Effector memory CD4-positive, alpha-beta T cell (primary cell): Measurements from ENCODE around the gene RNU6-9.
"Not testable (repeated sequence)": the region's sequence is repeated elsewhere in the genome, so short reads cannot be mapped to it uniquely, and the experiment has no call there.

Experiments used
- DNase-seq, 3 donors: peaks; one replicate each; pipeline ENCODE4 v3.0.0-alpha.2; 2020
- H3K27ac ChIP-seq: 2 replicates; pipeline ENCODE4 v1.7.0; 2013; ENCODE audit warnings: mild to moderate bottlenecking, low read length, moderate library complexity; ENCODE audit not compliant: insufficient read depth, poor library complexity, severe bottlenecking
- H3K27me3 ChIP-seq: replicated peaks from 2 replicates; pipeline ENCODE4 v1.7.0; 2013; ENCODE audit warnings: mild to moderate bottlenecking, low read length; ENCODE audit not compliant: insufficient read depth, control insufficient read depth, poor library complexity, severe bottlenecking
- H3K36me3 ChIP-seq: 2 replicates; pipeline ENCODE4 v1.7.0; 2013; ENCODE audit warnings: mild to moderate bottlenecking, low read length, moderate library complexity; ENCODE audit not compliant: control insufficient read depth, insufficient read depth
- H3K4me1 ChIP-seq: 2 replicates; pipeline ENCODE4 v1.7.0; 2013; ENCODE audit warnings: low read length, mild to moderate bottlenecking; ENCODE audit not compliant: control insufficient read depth, insufficient read depth, poor library complexity, severe bottlenecking
- H3K4me3 ChIP-seq: 2 replicates; pipeline ENCODE4 v1.7.0; 2013; ENCODE audit warnings: low read length, low read depth, mild to moderate bottlenecking; ENCODE audit not compliant: insufficient read depth, poor library complexity, severe bottlenecking
- H3K9me3 ChIP-seq: 2 replicates; pipeline ENCODE4 v1.7.0; 2013; ENCODE audit warnings: mild to moderate bottlenecking, low read length, moderate library complexity; ENCODE audit not compliant: control insufficient read depth

Gene RNU6-9

GRCh38 chr19:852136-853013 is 40.9 kb upstream of the RNU6-9 start, which contains the start of gene ELANE:
TSS of gene ELANE (plus strand) at chr19:852303. CDS start at chr19:852329, 26 bp downstream.
- Histone ChIP-seq H3K27me3 (peaks cover 30% of the 10 kb centered on the region), H3K4me3 (no peak within 1 kb of the TSS), H3K9me3 (no peaks in the 10 kb centered on the region), H3K36me3 (no peaks in the 10 kb centered on the region), H3K4me1 (no peaks in the 10 kb centered on the region), H3K27ac (no peak within 1 kb of the TSS)
- DNase-seq: no peak

GRCh38 chr19:853014-853585 is 40.2 kb upstream of the RNU6-9 start:
- Histone ChIP-seq H3K27ac (no peak overlapping the region), H3K27me3 (peaks cover 30% of the 10 kb centered on the region), H3K36me3 (no peaks in the 10 kb centered on the region), H3K9me3 (no peaks in the 10 kb centered on the region), H3K4me1 (no peaks in the 10 kb centered on the region), H3K4me3 (no peak overlapping the region)
- DNase-seq: no peak

- not testable (repeated sequence) for H3K9me3 ChIP-seq, H3K4me3 ChIP-seq, DNase-seq, H3K27ac ChIP-seq, H3K4me1 ChIP-seq, H3K36me3 ChIP-seq
- H3K27me3 ChIP-seq: peaks cover 24% of the 10 kb centered on the region
Measured at GRCh38 chr19:853614-854220, 39.6 kb upstream of the RNU6-9 start.

- no peak for DNase-seq
- Histone ChIP-seq H3K27me3 (peaks cover 24% of the 10 kb centered on the region), H3K4me3 (no peak overlapping the region), H3K36me3 (no peaks in the 10 kb centered on the region), H3K4me1 (no peaks in the 10 kb centered on the region), H3K27ac (no peak overlapping the region), H3K9me3 (no peaks in the 10 kb centered on the region)
Measured at GRCh38 chr19:854549-854948, 38.7 kb upstream of the RNU6-9 start.

GRCh38 chr19:855142-855541 is 38.1 kb upstream of the RNU6-9 start:
- no peak for DNase-seq
- Histone ChIP-seq H3K27me3 (peaks cover 19% of the 10 kb centered on the region), H3K36me3 (no peaks in the 10 kb centered on the region), H3K27ac (no peak overlapping the region), H3K4me3 (no peak overlapping the region), H3K9me3 (no peaks in the 10 kb centered on the region), H3K4me1 (no peaks in the 10 kb centered on the region)

- Histone ChIP-seq H3K4me3 (no peak overlapping the region), H3K36me3 (no peaks in the 10 kb centered on the region), H3K27me3 (peaks cover 15% of the 10 kb centered on the region), H3K27ac (no peak overlapping the region), H3K9me3 (no peaks in the 10 kb centered on the region), H3K4me1 (peaks cover 3% of the 10 kb centered on the region)
- no peak for DNase-seq
Measured at GRCh38 chr19:855566-856120, 37.6 kb upstream of the RNU6-9 start.

- Histone ChIP-seq H3K4me1 (peaks cover 18% of the 10 kb centered on the region), H3K27ac (no peak overlapping the region), H3K9me3 (no peaks in the 10 kb centered on the region), H3K27me3 (peaks cover 8% of the 10 kb centered on the region), H3K36me3 (no peaks in the 10 kb centered on the region), H3K4me3 (no peak overlapping the region)
- DNase-seq: no peak
Measured at GRCh38 chr19:858284-858683, 35.0 kb upstream of the RNU6-9 start.

- H3K36me3 ChIP-seq: no peaks in the 10 kb centered on the region
- peak within 1 kb of the TSS; percentile 40 for H3K4me3 ChIP-seq
- no peaks in the 10 kb centered on the region for H3K9me3 ChIP-seq
- no peak for DNase-seq
- H3K4me1 ChIP-seq: peaks cover 21% of the 10 kb centered on the region
- no peak within 1 kb of the TSS for H3K27ac ChIP-seq
- H3K27me3 ChIP-seq: peaks cover 8% of the 10 kb centered on the region
Measured at GRCh38 chr19:858868-859843, 34.1 kb upstream of the RNU6-9 start, which contains the start of gene CFD. TSS of gene CFD (plus strand) at chr19:859664. CDS start at chr19:859690, 26 bp downstream.

- H3K4me3 ChIP-seq: no peak overlapping the region
- H3K27me3 ChIP-seq: peaks cover 8% of the 10 kb centered on the region
- DNase-seq: no peak
- no peak overlapping the region for H3K27ac ChIP-seq
- no peaks in the 10 kb centered on the region for H3K36me3 ChIP-seq
- no peaks in the 10 kb centered on the region for H3K9me3 ChIP-seq
- peaks cover 22% of the 10 kb centered on the region for H3K4me1 ChIP-seq
Measured at GRCh38 chr19:861141-861755, 32.0 kb upstream of the RNU6-9 start.
